ENCODE data around the gene MORC1. TPM values are rescaled to one million over a fixed set of nuclear protein-coding genes. Genes with fewer than 3 reads are reported as not detected.
"Not testable (repeated sequence)": the region's sequence is repeated elsewhere in the genome, so short reads cannot be mapped to it uniquely, and the experiment has no call there.

MORC1 gene
- total RNA-seq, 1 experiment from 2014 or later = not detected

DNA sequence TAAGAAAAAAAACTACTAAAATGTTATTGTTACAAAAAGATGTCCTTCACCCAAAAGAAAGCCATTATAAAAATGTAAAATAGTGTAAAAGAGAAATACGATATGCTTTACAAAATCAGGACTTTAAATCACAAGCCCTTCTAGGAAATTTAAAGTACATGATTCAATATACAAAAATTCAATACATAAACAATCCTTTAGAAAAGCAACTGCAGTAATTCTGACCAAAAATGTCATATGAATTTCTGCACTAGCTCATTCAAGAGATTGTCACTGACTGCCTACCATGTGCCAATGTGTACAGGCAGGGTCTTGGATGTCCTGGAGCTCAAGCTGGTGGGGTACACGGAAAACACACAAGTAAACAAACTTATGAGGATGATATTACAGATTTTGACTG is 2.5 kb downstream of the MORC1 start:
- in situ Hi-C loops (cut with HindIII; ENCODE audit: low sequenced_read_pairs) = no loop called here
- no peak for DNase-seq (ENCODE audit: low spot score)

- in situ Hi-C loops (cut with HindIII; ENCODE audit: low sequenced_read_pairs) = no loop called here
These were observed 3.2 kb downstream of the MORC1 start for GRCh38 chr3:109114746-109115145.

GRCh38 chr3:109112946-109113760 is 4.8 kb downstream of the MORC1 start:
- in situ Hi-C loops (cut with HindIII; ENCODE audit: low sequenced_read_pairs) = no loop called here

More at GRCh38 chr3:109114746-109115145, 3.2 kb downstream of the MORC1 start:
- DNase-seq (ENCODE audit: low spot score) = peak; percentile 43

DNA sequence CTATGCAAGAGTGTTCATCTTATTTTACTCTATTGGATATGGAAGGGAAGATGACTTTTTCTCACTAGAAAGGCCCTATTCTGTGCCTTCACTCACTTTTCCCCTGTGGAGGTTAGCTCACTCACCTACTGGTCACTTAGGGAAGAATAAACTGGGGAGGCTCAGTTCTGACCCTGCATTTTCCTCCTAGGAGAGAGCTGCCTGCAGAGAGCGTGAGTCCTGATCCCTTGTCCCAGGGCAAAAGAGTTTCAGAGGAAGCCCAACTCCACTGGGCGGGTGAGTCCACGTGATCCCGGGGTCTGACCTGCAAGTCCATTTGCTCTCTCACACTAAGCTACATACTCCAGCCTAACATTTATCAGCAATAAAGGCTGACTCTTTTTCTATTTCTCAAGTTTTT is 8.4 kb downstream of the MORC1 start:
- DNase-seq (ENCODE audit: low spot score) = no peak
- in situ Hi-C loops (cut with HindIII; ENCODE audit: low sequenced_read_pairs) = no loop called here

More at GRCh38 chr3:109112946-109113760, 4.8 kb downstream of the MORC1 start:
- DNase-seq (ENCODE audit: low spot score) = no peak

DNA sequence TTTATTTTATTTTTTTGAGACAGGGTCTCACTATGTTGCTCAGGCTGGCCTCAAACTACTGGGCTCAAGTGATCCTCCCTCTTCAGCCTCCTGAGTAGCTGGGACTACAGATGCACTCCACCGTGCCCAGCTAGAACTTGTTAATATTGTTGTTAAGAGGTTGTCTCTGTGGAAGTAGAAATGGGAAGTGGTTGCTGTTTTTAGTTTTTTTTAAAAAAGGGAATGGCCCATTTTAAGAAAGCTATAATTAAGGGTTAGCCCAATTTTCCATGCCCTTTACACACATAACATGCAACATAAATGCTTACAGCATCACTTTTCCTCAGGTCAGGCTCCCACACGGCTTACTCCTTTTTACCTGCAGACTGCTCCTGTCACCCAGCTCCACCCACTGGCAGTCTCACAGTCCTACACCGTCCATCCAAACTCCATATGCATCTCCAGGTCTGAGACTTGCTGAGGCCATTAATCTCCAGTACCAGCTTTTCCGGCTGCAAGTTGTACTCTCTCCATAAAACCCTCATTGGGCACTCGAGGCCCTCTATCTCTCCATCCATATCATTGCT is 19.8 kb downstream of the MORC1 start:
- in situ Hi-C loops (cut with HindIII; ENCODE audit: low sequenced_read_pairs) = no loop called here
- no peak for DNase-seq (ENCODE audit: low spot score)

DNA sequence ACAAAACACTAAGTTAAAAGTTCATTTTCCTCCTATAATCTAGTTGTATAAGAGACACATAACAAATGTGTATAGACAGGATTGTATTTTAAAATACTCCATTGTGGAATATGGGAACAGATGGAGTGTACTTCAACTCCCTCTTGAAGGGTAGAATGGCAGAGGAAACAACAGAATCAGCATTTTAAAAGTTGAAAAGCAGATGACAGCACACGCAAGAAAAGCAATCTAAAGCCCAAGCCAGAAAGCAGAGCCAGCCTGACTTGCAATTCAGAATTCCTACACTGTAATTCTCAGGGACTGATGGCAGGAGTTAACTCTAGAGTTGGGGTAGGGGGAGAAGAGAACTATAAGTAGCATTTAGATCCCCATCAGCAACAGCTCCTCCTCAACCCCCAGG is 22.8 kb downstream of the MORC1 start:
- DNase-seq (ENCODE audit: low spot score) = no peak

GRCh38 chr3:109093561-109093960 is 24.4 kb downstream of the MORC1 start:
- no peak for DNase-seq (ENCODE audit: low spot score)
- in situ Hi-C loops (cut with HindIII; ENCODE audit: low sequenced_read_pairs) = no loop called here

More for the DNA sequence above, 22.8 kb downstream of the MORC1 start:
- in situ Hi-C loops (cut with HindIII; ENCODE audit: low sequenced_read_pairs) = no loop called here

- in situ Hi-C loops (cut with HindIII; ENCODE audit: low sequenced_read_pairs) = no loop called here
- no peak for DNase-seq (ENCODE audit: low spot score)
These were observed 26.1 kb downstream of the MORC1 start for GRCh38 chr3:109091846-109092245.

DNA sequence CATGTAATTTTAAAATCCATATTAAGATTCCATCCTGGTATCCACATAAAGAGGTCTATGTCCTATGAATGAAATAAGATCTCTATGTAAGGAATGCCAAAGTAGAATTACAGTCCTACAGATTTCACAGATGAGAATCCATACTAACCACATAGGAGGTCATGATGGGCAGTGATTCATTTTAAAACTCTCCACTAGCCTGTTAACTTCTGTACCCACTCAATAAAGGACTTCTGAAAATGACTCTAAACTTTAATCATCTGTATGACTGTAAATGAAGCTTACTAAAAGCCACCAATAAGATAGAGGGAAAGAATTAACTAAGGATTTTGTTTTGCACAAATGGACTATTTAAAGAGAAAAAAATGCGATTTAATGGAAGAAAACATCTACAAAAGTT is 28.7 kb downstream of the MORC1 start:
- in situ Hi-C loops (cut with HindIII; ENCODE audit: low sequenced_read_pairs) = no loop called here
- DNase-seq (ENCODE audit: low spot score) = no peak

- in situ Hi-C loops (cut with HindIII; ENCODE audit: low sequenced_read_pairs) = no loop called here
- DNase-seq (ENCODE audit: low spot score) = no peak
These were observed 36.0 kb downstream of the MORC1 start for GRCh38 chr3:109081746-109082510.

DNA sequence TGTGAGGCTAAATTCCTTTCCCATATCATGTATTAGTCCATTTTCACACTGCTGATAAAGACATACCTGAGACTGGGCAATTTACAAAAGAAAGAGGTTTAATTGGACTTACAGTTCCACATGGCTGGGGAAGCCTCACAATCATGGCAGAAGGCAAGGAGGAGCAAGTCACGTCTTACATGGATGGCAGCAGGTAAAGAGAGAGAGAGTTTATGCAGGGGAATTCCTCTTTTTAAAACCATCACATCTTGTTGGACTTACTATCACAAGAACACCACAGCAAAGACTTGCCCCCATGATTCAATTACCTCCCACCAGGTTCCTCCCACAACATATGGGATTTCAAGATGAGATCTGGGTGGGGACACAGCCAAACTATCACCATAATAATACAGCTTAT is 37.8 kb downstream of the MORC1 start:
- DNase-seq (ENCODE audit: low spot score); in situ Hi-C loops (cut with HindIII; ENCODE audit: low sequenced_read_pairs): not testable (repeated sequence)

DNA sequence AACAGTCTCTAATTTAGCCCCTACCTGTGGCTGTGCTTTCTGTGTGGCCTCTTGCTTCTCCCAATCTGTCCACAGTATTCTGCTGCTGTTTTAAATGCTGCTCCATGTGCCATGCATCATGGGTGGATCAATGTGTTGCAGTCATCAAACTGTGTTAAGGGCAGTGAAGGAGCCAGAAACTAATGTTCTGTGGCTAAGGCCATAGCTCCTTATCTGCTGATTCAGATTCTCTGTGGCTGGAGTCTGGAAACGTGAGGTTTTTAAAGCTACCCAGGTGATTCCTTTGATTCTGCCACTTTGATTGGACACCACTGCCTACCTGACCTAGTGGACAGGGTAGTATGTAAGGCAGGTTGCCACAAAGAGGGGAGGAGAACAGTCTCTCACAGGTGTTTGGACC is 44.8 kb downstream of the MORC1 start:
- in situ Hi-C loops (cut with HindIII; ENCODE audit: low sequenced_read_pairs) = no loop called here
- DNase-seq (ENCODE audit: low spot score) = no peak

DNA sequence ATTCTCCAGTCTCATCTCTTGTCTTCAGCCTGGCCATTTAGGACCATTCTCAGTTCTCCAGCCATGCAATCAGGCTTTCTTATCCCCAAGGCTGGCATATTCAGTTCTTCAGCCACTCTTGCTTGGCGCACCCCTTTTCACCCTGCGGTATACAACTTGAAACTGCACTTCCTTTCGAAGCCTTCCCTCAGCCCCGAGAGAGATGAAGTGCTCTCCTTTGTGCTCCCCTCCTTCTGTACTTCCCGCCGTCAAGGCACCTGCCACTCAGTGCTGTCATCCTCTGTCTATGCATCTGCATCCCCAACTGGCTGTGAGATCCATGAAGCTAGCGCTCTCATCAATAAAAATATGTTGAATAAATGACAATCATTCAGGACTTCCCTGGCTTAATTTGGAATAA is 45.7 kb downstream of the MORC1 start:
- DNase-seq (ENCODE audit: low spot score) = no peak
- in situ Hi-C loops (cut with HindIII; ENCODE audit: low sequenced_read_pairs) = no loop called here

GRCh38 chr3:109071350-109072142 is 46.4 kb downstream of the MORC1 start:
- no peak for DNase-seq (ENCODE audit: low spot score)
- in situ Hi-C loops (cut with HindIII; ENCODE audit: low sequenced_read_pairs) = no loop called here

DNA sequence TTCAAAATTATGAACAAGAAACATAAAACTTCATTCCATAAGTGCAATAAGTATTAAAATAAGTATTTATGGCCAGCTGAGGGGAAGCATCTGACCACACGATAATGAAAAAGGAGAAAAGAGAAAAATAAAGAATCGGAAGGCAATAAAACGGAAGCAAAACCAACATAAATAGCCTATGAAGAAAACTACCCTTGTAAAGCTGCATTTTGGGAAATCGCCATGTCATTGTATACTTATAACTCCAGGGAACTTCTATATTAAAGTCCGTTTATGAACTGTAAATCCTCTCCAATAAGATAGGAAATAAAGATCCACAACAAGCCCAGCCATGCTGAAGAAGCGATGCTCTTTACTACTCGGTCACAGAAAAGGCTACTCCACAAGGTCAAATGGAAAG is 47.7 kb downstream of the MORC1 start:
- DNase-seq (ENCODE audit: low spot score) = no peak
- in situ Hi-C loops (cut with HindIII; ENCODE audit: low sequenced_read_pairs) = no loop called here

DNA sequence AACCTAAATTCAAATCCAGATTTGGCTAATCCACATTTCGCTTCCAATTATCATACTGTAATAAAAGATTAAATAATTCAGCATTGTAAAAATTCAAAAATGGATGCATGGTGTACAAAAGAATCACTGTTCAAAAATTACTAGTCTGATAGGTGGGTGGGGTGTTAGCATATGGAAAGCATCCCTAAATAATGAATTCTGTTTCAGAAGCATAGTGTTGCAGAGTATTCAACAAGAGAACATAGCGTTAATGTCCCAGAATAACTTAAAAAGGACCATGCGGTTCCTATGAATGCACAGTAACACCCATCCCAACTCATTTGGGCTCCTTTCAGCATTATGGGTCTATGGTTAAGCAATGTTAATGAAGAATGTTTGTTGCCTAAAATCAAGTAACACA is 51.1 kb downstream of the MORC1 start:
- no peak for DNase-seq (ENCODE audit: low spot score)
- in situ Hi-C loops (cut with HindIII; ENCODE audit: low sequenced_read_pairs) = no loop called here

- in situ Hi-C loops (cut with HindIII; ENCODE audit: low sequenced_read_pairs) = no loop called here
- DNase-seq (ENCODE audit: low spot score) = no peak
These were observed 58.7 kb downstream of the MORC1 start for GRCh38 chr3:109059264-109059663.

DNA sequence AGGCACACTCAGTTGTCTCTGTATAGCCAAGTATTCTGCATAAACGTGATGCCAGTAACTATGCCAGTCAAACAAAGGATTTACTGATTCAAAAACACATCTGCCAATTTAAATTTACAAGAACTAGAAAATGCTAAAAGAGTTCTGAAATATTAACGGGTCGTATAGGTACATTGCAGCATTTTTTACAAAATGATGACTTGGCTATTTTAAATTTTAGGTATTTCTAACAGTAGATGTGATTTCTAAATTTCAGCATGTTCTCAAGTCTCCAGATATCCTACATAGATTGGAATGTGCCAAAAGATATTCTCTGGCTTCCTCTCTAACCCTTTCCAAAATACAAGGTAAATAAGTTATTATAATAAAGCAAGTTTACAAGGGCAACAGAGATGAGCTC is 60.3 kb downstream of the MORC1 start:
- in situ Hi-C loops (cut with HindIII; ENCODE audit: low sequenced_read_pairs) = no loop called here
- no peak for DNase-seq (ENCODE audit: low spot score)

GRCh38 chr3:109057056-109057455 is 60.9 kb downstream of the MORC1 start:
- in situ Hi-C loops (cut with HindIII; ENCODE audit: low sequenced_read_pairs) = no loop called here

More at GRCh38 chr3:109057056-109057455, 60.9 kb downstream of the MORC1 start:
- DNase-seq (ENCODE audit: low spot score) = no peak

Data from G401 (cell line).